ENCODE results near the gene PBX1. TPM values are rescaled to one million over a fixed set of nuclear protein-coding genes. Genes with fewer than 3 reads are reported as not detected.
A peak's percentile ranks its signal among the peaks of the same experiment; 100 is the strongest.

The PBX1 gene
- total RNA-seq, 1 donor from 2014 or later = 719 TPM

- Mint-ChIP-seq H3K9me3 (no peaks in the 10 kb centered on the region), H3K4me1 (peaks cover 73% of the 10 kb centered on the region), H3K27me3 (ENCODE audit: low read depth) (no peaks in the 10 kb centered on the region), H3K27ac (peak overlapping the region; percentile 92), H3K36me3 (peaks cover 16% of the 10 kb centered on the region), H3K4me3 (no peak overlapping the region)
- DNase-seq (ENCODE audit: low spot score in 2 of 2, unreplicated experiment in 2 of 2) = no peak
- TF ChIP-seq, protein P1, sequence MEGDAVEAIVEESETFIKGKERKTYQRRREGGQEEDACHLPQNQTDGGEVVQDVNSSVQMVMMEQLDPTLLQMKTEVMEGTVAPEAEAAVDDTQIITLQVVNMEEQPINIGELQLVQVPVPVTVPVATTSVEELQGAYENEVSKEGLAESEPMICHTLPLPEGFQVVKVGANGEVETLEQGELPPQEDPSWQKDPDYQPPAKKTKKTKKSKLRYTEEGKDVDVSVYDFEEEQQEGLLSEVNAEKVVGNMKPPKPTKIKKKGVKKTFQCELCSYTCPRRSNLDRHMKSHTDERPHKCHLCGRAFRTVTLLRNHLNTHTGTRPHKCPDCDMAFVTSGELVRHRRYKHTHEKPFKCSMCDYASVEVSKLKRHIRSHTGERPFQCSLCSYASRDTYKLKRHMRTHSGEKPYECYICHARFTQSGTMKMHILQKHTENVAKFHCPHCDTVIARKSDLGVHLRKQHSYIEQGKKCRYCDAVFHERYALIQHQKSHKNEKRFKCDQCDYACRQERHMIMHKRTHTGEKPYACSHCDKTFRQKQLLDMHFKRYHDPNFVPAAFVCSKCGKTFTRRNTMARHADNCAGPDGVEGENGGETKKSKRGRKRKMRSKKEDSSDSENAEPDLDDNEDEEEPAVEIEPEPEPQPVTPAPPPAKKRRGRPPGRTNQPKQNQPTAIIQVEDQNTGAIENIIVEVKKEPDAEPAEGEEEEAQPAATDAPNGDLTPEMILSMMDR (IDR thresholded peaks at IDR 0.05; ENCODE audit: unreplicated experiment) = no peak
These were observed 207.2 kb downstream of the PBX1 start for GRCh38 chr1:164765992-164766720.

- H3K27ac Mint-ChIP-seq = peak overlapping the region; percentile 95
These were observed 208.9 kb downstream of the PBX1 start for GRCh38 chr1:164767752-164768402.

DNA sequence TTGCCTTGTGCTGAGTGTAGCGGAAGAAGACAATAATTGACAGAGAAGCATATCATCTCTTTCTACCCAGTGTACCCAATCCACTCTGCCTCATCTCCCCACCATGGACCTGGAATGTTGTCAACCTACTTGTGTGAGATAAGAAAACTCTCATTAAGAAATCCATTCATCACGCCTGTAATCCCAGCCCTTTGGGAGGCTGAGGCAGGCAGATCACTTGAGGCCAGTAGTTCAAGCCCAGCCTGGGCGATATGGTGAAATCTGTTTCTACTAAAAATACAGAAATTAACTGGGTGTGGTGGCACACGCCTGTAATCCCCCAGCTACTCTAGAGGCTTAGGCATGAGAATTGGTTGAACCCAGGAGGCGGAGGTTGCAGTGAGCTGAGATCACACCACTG is 209.6 kb downstream of the PBX1 start:
- Mint-ChIP-seq H3K9me3 (no peaks in the 10 kb centered on the region), H3K36me3 (peaks cover 10% of the 10 kb centered on the region), H3K27me3 (ENCODE audit: low read depth) (no peaks in the 10 kb centered on the region), H3K27ac (peak overlapping the region; percentile 95), H3K4me1 (peaks cover 91% of the 10 kb centered on the region), H3K4me3 (no peak overlapping the region)
- no peak for DNase-seq (ENCODE audit: low spot score in 2 of 2, unreplicated experiment in 2 of 2)
- TF ChIP-seq, protein P1 (IDR thresholded peaks at IDR 0.05; ENCODE audit: unreplicated experiment) = no peak

More at GRCh38 chr1:164767752-164768402, 208.9 kb downstream of the PBX1 start:
- TF ChIP-seq, protein P1 (IDR thresholded peaks at IDR 0.05; ENCODE audit: unreplicated experiment) = no peak
- H3K36me3 Mint-ChIP-seq = peaks cover 10% of the 10 kb centered on the region
- no peaks in the 10 kb centered on the region for H3K9me3 Mint-ChIP-seq
- H3K27me3 Mint-ChIP-seq (ENCODE audit: low read depth) = no peaks in the 10 kb centered on the region
- no peak overlapping the region for H3K4me3 Mint-ChIP-seq
- no peak for DNase-seq (ENCODE audit: low spot score in 2 of 2, unreplicated experiment in 2 of 2)
- H3K4me1 Mint-ChIP-seq = peaks cover 87% of the 10 kb centered on the region

GRCh38 chr1:164769486-164770130 is 210.6 kb downstream of the PBX1 start:
- TF ChIP-seq, protein P1 (IDR thresholded peaks at IDR 0.05; ENCODE audit: unreplicated experiment) = no peak
- no peaks in the 10 kb centered on the region for H3K9me3 Mint-ChIP-seq
- DNase-seq (ENCODE audit: low spot score in 2 of 2, unreplicated experiment in 2 of 2) = no peak
- H3K4me3 Mint-ChIP-seq = no peak overlapping the region
- H3K36me3 Mint-ChIP-seq = peaks cover 10% of the 10 kb centered on the region
- H3K4me1 Mint-ChIP-seq = peaks cover 92% of the 10 kb centered on the region
- H3K27ac Mint-ChIP-seq = peak overlapping the region; percentile 95
- no peaks in the 10 kb centered on the region for H3K27me3 Mint-ChIP-seq (ENCODE audit: low read depth)

GRCh38 chr1:164770131-164770529 is 211.1 kb downstream of the PBX1 start:
- TF ChIP-seq, protein P1 (IDR thresholded peaks at IDR 0.05; ENCODE audit: unreplicated experiment) = no peak
- Mint-ChIP-seq H3K4me3 (no peak overlapping the region), H3K27ac (peak overlapping the region; percentile 95), H3K4me1 (peaks cover 93% of the 10 kb centered on the region), H3K27me3 (ENCODE audit: low read depth) (no peaks in the 10 kb centered on the region), H3K9me3 (no peaks in the 10 kb centered on the region), H3K36me3 (peaks cover 10% of the 10 kb centered on the region)
- no peak for DNase-seq (ENCODE audit: low spot score in 2 of 2, unreplicated experiment in 2 of 2)
